DMS53 treated with DMSO at 0.1 percent for 48 hours (cell line): ENCODE measurements around the gene HOXB8.

Experiments
- DNase-seq: peaks from one replicate; lab custom pipeline; 2025; ENCODE audit not compliant: unreplicated experiment; lab: John Stamatoyannopoulos, UW

The HOXB8 gene

GRCh38 chr17:48615047-48615962 is at the start of gene HOXB8:
Gene HOXB8, minus strand, starts transcription at chr17:48615292. Its CDS starts 588 bp downstream, at chr17:48614704.
- no peak for DNase-seq

DNA sequence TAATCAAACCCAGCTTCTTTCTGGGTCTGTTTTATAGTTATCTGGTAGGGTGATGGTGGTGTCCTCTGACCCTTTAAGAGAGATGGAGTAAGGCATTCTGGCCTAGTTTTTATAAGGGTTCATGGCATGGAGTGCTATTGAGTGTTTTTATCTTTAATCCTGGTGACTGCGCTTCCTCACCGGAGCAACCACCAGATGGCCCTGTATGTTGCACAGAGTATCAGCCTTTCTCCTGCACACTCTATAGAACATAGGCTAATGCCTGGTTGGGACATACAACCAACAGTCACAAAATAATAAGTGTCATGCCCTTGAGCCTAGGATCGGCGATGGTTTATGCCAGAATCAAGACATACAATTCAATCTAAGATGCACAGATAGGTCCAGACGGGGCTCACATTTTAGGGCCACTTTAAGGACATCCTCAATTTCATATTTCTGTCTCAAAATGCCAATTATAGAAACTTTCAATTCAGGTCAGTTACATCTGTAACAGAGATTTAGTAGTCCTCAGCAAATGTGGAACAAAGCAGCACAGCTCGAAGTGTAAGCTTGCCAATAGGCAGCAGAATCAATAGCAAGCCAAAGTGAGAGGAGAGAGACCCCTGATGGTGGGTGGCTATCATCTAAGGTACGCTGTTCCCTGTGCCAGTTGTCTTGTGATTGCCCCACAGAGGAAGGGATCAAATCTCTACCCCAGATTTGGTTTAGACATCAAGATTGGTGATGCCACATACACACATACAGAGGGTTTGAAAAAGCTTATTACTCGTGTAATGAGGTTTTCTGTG is 48.2 kb upstream of the HOXB8 start:
- DNase-seq: no peak

DNA sequence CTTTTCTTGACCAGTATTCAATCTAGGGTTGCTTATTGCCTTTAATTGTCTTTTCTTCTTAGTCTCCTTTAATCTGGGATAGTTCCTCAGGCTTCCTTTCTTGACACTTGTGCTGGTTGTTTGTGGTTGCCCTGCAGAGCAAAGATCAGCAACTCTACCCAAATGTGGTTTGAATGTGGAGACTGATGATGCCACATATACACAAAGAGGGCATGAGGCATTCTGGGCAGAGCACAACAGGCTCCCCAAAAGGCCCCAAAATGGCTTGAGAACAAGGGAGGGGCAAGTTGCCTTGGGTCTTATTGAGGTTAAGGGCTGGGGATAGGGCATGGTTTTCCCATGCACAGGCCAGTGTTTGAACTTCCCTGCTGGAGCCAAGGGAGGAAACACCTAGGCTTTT is 40.8 kb upstream of the HOXB8 start:
- DNase-seq: no peak

DNA sequence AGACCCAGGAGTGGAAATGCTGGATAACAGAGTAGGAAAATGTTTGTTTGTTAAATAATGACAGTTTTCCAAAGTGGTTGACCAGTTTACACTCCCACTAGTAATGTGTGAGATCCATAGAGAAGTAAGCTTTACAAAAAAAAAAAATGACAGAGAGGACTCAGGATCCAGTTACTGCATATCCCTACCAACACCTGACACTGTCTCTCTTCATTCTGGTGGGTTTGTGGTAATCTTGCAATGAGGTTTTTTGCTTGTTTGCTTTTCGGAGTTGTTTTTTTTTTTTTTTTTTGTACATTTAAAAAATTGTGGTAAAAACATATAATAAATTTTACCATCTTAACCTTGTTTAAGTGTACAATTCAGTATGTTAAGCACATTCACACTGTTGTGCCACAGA is 34.6 kb upstream of the HOXB8 start:
- DNase-seq: no peak

DNA sequence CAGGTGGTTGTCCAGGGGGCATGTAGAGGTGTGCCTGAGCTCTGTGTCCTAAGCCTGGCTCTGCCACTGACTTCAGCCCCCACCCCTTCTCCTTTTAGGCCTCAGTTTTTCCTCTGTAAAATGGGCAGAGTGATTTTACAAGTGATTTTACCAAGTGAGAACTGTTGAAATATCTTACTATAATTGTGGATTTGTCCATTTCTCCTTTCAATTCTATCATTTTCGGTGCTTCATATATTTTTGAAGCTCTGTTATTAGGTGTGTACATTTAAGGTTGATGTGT is 32.8 kb upstream of the HOXB8 start:
- no peak for DNase-seq

GRCh38 chr17:48647103-48647962 is 32.2 kb upstream of the HOXB8 start:
- no peak for DNase-seq

- no peak for DNase-seq
These were observed 31.4 kb upstream of the HOXB8 start for GRCh38 chr17:48646183-48647102.

DNA sequence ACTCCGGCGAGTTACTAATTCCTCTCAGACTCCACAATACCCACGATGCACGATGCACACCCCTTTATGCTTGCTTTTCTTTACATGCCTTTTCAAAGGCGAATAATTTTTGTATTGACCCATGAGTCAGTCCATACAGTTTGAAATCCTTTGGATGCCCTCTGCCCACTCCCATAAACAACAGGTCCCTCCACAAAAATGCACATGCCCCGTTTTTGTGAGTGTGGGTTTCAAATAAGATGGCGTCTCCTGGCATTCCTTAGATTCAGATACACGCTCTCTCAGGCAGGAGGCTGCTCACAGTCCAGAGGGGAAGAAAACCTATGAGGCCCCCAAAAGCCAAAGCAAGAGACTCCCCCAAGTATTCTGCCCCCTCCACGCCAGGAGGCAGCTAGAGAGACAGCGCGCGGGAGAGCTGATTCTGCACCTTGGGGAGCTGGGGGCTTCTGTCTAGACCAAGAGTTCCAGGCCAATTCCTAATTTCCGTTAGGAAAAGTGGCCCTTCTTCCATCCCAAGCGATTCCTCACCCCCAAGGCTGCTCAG is 30.6 kb upstream of the HOXB8 start:
- DNase-seq: no peak

- DNase-seq: no peak
These were observed 29.9 kb upstream of the HOXB8 start for GRCh38 chr17:48644910-48645557.

DNA sequence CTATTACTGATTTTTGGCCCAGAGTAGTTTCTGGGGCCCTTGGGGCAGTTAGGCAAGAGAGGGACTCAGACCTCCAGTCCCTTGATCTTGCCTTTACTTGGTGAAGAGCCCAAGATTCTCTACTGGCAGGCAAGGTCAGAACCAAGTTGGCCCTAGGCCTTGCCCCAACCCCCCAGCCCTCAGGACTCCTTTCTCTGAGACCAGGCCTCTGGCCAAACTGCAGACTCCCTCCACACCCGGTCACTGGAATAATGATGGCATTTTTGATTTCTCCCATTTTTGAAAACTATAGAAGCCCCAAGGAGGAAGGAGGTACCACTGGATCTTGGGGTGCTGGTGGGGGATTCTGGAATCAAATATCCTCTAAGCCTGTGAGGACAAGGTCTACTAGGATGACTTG is 29.1 kb upstream of the HOXB8 start:
- DNase-seq: no peak

GRCh38 chr17:48643697-48644012 is 28.6 kb upstream of the HOXB8 start:
- no peak for DNase-seq

DNA sequence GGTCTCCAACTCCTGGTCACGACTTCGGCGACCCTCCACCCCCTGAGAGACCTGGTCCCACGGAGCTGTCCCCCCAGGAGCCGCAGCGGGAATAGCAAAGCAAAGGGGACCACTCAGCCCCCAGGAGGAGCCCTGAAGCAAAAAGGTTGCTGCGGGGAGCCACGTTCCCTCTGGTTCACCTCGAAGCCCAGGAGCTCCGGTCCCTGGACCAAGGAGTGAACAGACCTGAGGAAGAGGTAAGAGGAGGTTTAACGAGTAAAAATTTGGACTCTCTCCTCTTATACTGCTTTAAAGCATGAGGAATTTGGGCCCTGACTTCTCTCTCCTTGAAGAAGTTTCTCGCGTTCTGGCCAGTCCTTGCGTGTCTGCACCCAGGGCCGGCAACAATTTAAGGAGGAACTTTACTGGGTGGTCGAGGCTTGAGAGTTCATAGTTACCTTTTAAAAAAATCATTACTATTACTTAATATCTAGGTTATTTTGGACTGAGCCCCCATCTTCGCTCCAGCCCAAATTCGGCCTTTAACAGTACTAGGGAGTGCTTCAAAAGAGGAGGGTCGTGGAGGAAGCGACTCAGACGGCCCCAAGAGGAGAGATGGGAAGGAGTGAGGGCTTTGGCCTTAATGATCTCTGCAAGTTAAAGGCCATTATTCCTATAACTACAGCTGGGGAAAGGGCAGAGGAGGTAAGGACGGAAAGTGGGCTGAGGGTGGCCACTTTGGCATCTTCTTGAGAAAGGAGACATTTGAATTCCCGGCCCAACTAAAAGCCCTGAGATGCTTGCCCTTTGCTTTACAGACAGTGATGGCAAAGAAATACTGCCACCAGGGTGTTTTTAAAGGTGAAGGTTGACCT is 28.0 kb upstream of the HOXB8 start:
- DNase-seq: no peak

DNA sequence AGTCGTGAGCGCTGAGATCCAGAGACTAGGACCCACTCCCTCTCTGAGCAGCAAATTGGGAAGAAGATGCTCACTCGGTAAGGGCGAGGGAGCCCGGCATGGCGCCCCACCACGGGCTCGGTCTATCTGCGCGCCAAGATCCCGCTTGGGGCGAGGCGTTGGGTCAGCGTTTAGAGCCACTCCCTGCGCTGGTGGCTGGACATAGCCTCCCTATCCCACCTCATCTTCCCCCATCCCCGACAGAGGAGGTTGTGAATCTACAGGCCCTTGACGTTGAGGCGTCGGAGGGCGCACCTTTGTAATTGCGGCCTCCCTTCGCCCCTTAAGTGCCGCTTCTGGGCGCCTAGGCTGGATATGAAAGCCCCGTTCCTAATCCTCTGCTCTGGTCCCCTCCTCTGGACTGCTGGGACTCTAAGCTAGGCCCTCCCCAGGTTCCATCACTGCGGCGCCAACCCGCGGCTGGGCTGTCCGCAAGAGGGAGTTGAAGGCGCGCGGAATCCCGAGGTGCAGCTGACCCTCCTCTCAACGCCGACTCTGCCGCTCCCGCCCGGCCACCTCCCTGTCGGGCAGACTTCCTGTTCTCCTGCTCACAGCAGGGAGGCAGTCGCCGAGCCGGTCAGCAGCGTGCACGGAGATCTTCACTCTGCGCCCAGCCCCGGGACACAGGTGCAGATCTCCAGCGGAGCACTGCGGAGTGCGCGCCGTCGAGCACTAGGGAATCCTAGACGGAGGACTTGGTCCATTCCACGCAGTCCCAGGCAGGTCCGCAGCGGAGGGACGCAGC is 27.2 kb upstream of the HOXB8 start:
- no peak for DNase-seq

- no peak for DNase-seq
These were observed 26.5 kb upstream of the HOXB8 start for GRCh38 chr17:48641541-48642058.

- no peak for DNase-seq
These were observed 25.7 kb upstream of the HOXB8 start for GRCh38 chr17:48640858-48641180.

DNA sequence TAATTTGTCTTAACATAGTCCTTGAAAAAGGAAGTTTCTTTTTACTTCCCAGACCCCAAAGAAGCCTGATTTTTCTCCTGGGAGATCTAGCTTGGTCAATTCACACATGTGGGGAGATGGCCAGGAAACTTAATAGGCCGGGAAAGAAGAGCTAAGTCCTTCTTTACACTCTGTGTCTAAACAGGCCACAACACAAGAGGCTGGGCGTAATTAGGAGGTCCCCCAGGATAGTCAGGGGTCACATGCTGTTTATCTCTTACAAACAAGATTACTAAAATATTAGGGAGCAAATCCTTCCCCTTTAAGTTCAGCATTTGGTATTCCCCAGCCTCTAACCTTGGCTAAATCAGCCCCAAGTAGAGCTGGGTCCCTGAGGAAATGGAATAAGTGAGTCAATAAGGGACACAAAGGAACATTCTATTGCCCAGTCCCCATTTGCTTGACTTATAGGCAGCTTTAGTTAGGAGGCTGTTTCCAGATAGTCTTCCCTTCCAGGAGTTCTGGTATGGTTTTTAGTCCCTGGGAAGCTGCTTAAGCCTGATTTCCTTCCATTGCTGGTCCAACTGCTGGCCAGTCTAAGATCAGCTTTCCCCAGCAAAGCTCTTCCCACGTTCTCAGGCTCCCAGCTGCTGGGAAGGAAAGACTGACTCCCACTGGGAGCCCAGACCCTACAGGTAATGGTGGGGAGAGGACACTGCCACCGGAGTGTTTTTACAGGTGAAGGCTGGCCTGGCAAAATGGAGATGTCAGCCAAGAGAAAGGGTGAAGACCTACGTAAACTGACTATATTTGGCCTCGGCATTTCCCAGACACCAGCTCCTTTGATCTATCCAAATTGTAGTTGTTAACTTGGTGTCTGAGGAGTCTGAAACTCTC is 25.1 kb upstream of the HOXB8 start:
- no peak for DNase-seq

GRCh38 chr17:48639136-48639535 is 24.0 kb upstream of the HOXB8 start:
- no peak for DNase-seq
